ENCODE data around the gene ITSN1.
"Not testable (repeated sequence)": the region's sequence is repeated elsewhere in the genome, so short reads cannot be mapped to it uniquely, and the experiment has no call there.

ITSN1 gene

DNA sequence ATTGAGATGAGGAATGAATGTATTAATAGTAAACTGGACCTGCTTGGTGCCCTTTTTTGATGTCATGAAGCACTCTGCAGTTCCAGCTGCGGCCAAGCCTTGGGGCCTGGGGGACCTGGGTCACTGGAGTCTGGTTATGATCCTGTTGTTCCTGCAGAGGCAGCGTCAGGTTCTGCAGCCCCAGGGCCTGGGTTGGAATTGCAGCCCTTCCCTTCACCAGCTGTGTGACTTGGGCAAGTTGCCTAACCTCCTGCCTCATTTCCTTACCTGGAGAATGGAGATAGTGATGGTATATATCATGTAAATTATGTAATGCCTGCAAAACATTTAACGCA, 282.4 kb downstream of the ITSN1 start:
- Histone ChIP-seq H3K36me3 (ENCODE audit: insufficient read depth, low read length) (no peaks in the 10 kb centered on the region), H3K79me2 (ENCODE audit: control insufficient read depth, insufficient read depth, low read length, unreplicated experiment) (no peaks in the 10 kb centered on the region), H3K4me3 (ENCODE audit: low read depth, low read length) (no peak overlapping the region), H2AFZ (ENCODE audit: low read length, unreplicated experiment) (peak overlapping the region; percentile 17), H3K27me3 (ENCODE audit: insufficient read depth, low read length) (no peaks in the 10 kb centered on the region), H3K27ac (ENCODE audit: low read depth, low read length) (no peak overlapping the region), H3K4me1 (ENCODE audit: control insufficient read depth, insufficient read depth, low read length, unreplicated experiment) (no peaks in the 10 kb centered on the region)

DNA sequence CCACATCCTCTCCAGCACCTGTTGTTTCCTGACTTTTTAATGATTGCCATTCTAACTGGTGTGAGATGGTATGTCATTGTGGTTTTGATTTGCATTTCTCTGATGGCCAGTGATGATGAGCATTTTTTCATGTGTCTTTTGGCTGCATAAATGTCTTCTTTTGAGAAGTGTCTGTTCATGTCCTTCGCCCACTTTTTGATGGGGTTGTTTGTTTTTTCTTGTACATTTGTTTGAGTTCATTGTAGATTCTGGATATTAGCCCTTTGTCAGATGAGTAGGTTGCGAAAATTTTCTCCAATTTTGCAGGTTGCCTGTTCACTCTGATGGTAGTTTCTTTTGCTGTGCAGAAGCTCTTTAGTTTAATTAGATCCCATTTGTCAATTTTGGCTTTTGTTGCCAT, 283.9 kb downstream of the ITSN1 start:
- H3K27me3 ChIP-seq (ENCODE audit: insufficient read depth, low read length); H3K36me3 ChIP-seq (ENCODE audit: insufficient read depth, low read length): not testable (repeated sequence)

DNA sequence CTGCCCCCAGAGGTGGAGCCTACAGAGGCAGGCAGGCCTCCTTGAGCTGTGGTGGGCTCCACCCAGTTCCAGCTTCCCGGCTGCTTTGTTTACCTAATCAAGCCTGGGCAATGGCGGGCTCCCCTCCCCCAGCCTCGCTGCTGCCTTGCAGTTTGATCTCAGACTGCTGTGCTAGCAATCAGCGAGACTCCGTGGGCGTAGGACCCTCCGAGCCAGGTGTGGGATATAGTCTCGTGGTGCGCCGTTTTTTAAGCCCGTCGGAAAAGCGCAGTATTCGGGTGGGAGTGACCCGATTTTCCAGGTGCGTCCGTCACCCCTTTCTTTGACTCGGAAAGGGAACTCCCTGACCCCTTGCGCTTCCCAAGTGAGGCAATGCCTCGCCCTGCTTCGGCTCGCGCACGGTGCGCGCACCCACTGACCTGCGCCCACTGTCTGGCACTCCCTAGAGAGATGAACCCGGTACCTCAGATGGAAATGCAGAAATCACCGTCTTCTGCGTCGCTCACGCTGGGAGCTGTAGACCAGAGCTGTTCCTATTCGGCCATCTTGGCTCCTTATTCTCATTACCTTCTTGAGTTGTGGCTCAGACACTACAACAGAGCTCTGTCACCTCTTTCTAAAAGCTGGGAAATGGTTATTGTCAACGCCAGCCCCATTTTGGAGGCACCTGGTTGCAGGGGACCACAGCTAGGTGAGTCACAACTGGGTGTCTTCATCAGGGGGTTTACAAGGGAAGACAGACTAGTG, 288.9 kb downstream of the ITSN1 start:
- H3K4me3 ChIP-seq (ENCODE audit: low read depth, low read length): peak overlapping the region; percentile 80
- not testable (repeated sequence) for H3K27me3 ChIP-seq (ENCODE audit: insufficient read depth, low read length); H3K4me1 ChIP-seq (ENCODE audit: control insufficient read depth, insufficient read depth, low read length, unreplicated experiment); H3K27ac ChIP-seq (ENCODE audit: low read depth, low read length); H3K79me2 ChIP-seq (ENCODE audit: control insufficient read depth, insufficient read depth, low read length, unreplicated experiment); H3K36me3 ChIP-seq (ENCODE audit: insufficient read depth, low read length)
- H2AFZ ChIP-seq (ENCODE audit: low read length, unreplicated experiment): peak overlapping the region; percentile 91

More for the DNA sequence above, 283.9 kb downstream of the ITSN1 start:
- H2AFZ ChIP-seq (ENCODE audit: low read length, unreplicated experiment); H3K27ac ChIP-seq (ENCODE audit: low read depth, low read length); H3K79me2 ChIP-seq (ENCODE audit: control insufficient read depth, insufficient read depth, low read length, unreplicated experiment); H3K4me1 ChIP-seq (ENCODE audit: control insufficient read depth, insufficient read depth, low read length, unreplicated experiment); H3K4me3 ChIP-seq (ENCODE audit: low read depth, low read length): not testable (repeated sequence)

DNA sequence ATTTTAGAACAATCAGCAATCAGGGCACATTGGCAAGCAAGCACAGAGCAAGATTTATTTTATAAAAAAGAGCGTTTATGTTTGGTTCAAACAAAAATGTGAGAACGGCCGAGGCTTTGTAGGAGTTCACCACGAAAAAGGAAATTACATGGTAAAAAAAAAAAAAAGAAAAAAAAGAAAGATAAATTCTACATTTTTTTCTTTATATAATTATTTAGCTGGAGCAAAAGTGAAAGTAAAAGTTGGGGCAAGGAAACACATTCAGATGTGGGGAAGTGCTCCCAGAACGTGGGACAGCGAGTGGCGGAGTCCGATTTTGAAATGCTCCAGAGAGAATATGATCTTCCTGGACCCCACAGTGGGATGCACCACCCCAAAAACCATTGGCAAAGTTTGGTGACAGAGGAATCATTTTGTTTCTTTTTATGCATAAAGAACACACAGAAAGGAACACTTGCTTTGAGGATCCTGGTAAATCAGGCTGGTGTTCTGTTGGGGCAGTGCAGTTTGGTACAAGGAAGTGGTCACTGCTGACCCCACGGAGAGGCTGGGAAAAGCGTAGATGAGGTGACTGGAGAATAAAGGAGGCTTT, 289.6 kb downstream of the ITSN1 start:
- no peaks in the 10 kb centered on the region for H3K79me2 ChIP-seq (ENCODE audit: control insufficient read depth, insufficient read depth, low read length, unreplicated experiment)
- no peaks in the 10 kb centered on the region for H3K27me3 ChIP-seq (ENCODE audit: insufficient read depth, low read length)
- no peaks in the 10 kb centered on the region for H3K36me3 ChIP-seq (ENCODE audit: insufficient read depth, low read length)
- H2AFZ ChIP-seq (ENCODE audit: low read length, unreplicated experiment): peak overlapping the region; percentile 96
- H3K27ac ChIP-seq (ENCODE audit: low read depth, low read length): no peak overlapping the region
- peaks cover 6% of the 10 kb centered on the region for H3K4me1 ChIP-seq (ENCODE audit: control insufficient read depth, insufficient read depth, low read length, unreplicated experiment)
- H3K4me3 ChIP-seq (ENCODE audit: low read depth, low read length): peak overlapping the region; percentile 80

DNA sequence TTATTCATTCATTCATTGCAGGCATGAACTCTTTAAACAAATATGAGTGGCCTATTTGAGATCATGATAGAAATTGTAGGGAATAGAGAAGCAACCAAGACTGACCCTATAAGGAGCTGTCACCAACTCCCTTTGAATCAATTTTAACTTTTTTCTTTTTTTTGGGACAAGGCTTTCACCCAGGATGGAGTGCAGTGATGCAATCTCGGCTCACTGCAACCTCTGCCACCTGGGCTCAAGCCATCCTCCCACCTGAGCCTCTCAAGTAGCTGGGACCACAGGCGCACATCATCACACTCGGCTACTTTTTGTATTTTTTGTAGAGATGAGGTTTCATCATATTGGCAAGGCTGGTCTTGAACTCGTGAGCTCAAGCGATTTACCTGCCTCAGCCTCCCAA, 290.4 kb downstream of the ITSN1 start:
- Histone ChIP-seq H3K36me3 (ENCODE audit: insufficient read depth, low read length) (no peaks in the 10 kb centered on the region), H3K4me3 (ENCODE audit: low read depth, low read length) (peak overlapping the region; percentile 80; the same call in 1 of the 2 replicates), H3K79me2 (ENCODE audit: control insufficient read depth, insufficient read depth, low read length, unreplicated experiment) (no peaks in the 10 kb centered on the region), H3K27ac (ENCODE audit: low read depth, low read length) (no peak overlapping the region), H3K27me3 (ENCODE audit: insufficient read depth, low read length) (no peaks in the 10 kb centered on the region), H3K4me1 (ENCODE audit: control insufficient read depth, insufficient read depth, low read length, unreplicated experiment) (peaks cover 6% of the 10 kb centered on the region), H2AFZ (ENCODE audit: low read length, unreplicated experiment) (peak overlapping the region; percentile 96)

DNA sequence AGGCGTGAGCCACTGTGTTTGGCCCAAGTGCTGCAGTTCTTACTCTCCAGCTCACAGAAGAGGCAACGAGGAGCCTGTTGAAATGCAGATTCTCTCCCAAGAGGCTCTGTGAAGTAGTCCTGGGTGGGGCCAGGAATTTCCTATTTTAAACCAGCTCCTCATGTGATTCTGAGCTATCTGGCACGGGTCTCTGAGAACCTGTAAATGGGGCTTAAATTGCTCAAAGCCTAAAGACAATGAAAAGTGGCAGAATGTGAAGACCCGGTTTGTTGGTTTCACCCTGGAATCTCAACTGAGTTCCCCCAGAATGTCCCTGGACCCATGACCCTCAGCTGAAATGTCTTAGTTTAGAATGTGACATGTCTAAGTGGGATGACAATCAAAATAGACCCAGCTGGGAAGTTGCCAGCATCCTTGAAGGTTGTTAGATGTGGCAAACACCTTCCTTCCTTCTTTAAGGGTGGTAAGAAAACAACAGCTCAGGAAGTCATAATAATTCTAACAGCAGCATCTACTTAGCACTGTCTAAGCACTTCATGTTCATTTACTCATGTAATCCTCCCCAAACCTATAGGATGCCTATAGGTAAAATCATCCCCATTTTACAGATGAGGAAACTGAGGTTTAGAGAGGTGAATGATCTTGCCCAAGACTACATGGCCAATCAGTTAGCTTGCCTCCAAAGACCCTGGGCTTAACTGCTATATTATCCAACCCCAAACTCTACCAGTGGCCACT, 294.2 kb downstream of the ITSN1 start:
- H3K27me3 ChIP-seq (ENCODE audit: insufficient read depth, low read length): no peaks in the 10 kb centered on the region
- H3K36me3 ChIP-seq (ENCODE audit: insufficient read depth, low read length): no peaks in the 10 kb centered on the region
- H3K27ac ChIP-seq (ENCODE audit: low read depth, low read length): no peak overlapping the region
- H2AFZ ChIP-seq (ENCODE audit: low read length, unreplicated experiment): no peak overlapping the region
- no peak overlapping the region for H3K4me3 ChIP-seq (ENCODE audit: low read depth, low read length)
- H3K4me1 ChIP-seq (ENCODE audit: control insufficient read depth, insufficient read depth, low read length, unreplicated experiment): peaks cover 6% of the 10 kb centered on the region
- H3K79me2 ChIP-seq (ENCODE audit: control insufficient read depth, insufficient read depth, low read length, unreplicated experiment): no peaks in the 10 kb centered on the region

DNA sequence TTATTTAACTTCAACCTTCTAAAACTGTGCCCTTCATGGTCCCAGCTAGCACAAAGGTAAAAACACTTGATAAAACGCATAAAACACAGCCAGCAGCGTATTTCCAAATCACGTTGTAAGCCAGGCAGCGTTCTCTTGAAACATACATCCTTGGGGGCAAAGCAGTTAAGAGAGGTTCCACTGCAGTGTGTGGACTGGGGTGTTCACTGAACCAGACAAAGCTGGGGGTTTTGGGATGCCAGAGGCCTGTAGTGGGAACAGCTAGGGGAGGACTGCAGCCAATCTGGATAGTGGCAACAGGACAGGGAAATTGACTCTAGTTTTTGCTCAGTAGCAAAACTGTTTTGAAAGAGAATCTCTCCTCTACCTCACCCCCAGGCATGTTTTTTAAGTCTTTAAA, 294.8 kb downstream of the ITSN1 start:
- no peak overlapping the region for H3K4me3 ChIP-seq (ENCODE audit: low read depth, low read length)
- H3K79me2 ChIP-seq (ENCODE audit: control insufficient read depth, insufficient read depth, low read length, unreplicated experiment): no peaks in the 10 kb centered on the region
- no peaks in the 10 kb centered on the region for H3K36me3 ChIP-seq (ENCODE audit: insufficient read depth, low read length)
- no peak overlapping the region for H3K27ac ChIP-seq (ENCODE audit: low read depth, low read length)
- H2AFZ ChIP-seq (ENCODE audit: low read length, unreplicated experiment): no peak overlapping the region
- H3K4me1 ChIP-seq (ENCODE audit: control insufficient read depth, insufficient read depth, low read length, unreplicated experiment): peaks cover 5% of the 10 kb centered on the region
- H3K27me3 ChIP-seq (ENCODE audit: insufficient read depth, low read length): no peaks in the 10 kb centered on the region

DNA sequence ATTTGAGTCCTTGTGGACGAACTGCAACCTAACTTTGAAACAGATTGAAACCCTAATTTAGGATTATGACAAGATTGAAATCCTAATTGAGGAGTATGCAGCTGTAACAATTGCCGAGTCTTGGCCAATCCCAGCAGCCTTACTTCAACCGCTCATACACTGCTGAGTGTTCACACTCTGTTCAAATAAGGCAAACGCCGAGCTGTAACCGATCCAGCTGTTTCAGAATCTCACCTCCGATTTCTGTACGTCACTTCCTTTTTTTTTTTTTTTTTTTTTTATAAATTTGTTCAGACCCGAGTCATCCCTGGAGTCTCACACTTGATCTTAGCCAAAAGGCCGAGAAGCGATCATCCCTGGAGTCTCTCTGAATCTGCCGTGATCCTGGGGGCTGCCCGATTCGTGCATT, 295.6 kb downstream of the ITSN1 start:
- H3K79me2 ChIP-seq (ENCODE audit: control insufficient read depth, insufficient read depth, low read length, unreplicated experiment): no peaks in the 10 kb centered on the region

DNA sequence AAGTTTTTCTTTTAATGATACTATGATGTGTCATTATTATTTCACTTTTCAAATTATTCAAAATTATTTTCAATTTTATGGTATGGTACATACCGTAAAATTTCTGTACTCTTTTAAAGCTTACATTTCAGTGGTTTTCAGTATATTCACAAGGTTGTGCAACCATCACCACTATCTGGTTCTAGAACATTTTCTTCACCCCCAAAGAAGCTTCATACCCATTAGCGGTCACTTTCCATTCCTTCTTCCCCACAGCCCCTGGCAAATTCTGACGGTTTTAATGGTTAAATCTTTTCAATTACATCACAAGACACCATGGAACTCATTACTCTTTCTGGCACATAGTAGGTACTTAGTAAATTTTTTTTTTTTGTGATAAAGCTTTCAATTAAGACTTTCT, 296.1 kb downstream of the ITSN1 start:
- no peak overlapping the region for H3K4me3 ChIP-seq (ENCODE audit: low read depth, low read length)
- H3K36me3 ChIP-seq (ENCODE audit: insufficient read depth, low read length): no peaks in the 10 kb centered on the region
- H3K27me3 ChIP-seq (ENCODE audit: insufficient read depth, low read length): no peaks in the 10 kb centered on the region
- H3K4me1 ChIP-seq (ENCODE audit: control insufficient read depth, insufficient read depth, low read length, unreplicated experiment): no peaks in the 10 kb centered on the region
- no peak overlapping the region for H3K27ac ChIP-seq (ENCODE audit: low read depth, low read length)
- H3K79me2 ChIP-seq (ENCODE audit: control insufficient read depth, insufficient read depth, low read length, unreplicated experiment): no peaks in the 10 kb centered on the region
- H2AFZ ChIP-seq (ENCODE audit: low read length, unreplicated experiment): no peak overlapping the region

More for the DNA sequence above, 295.6 kb downstream of the ITSN1 start:
- H3K4me1 ChIP-seq (ENCODE audit: control insufficient read depth, insufficient read depth, low read length, unreplicated experiment): no peaks in the 10 kb centered on the region
- H2AFZ ChIP-seq (ENCODE audit: low read length, unreplicated experiment): no peak overlapping the region
- H3K4me3 ChIP-seq (ENCODE audit: low read depth, low read length): no peak overlapping the region
- H3K36me3 ChIP-seq (ENCODE audit: insufficient read depth, low read length): no peaks in the 10 kb centered on the region
- H3K27me3 ChIP-seq (ENCODE audit: insufficient read depth, low read length): no peaks in the 10 kb centered on the region
- no peak overlapping the region for H3K27ac ChIP-seq (ENCODE audit: low read depth, low read length)

DNA sequence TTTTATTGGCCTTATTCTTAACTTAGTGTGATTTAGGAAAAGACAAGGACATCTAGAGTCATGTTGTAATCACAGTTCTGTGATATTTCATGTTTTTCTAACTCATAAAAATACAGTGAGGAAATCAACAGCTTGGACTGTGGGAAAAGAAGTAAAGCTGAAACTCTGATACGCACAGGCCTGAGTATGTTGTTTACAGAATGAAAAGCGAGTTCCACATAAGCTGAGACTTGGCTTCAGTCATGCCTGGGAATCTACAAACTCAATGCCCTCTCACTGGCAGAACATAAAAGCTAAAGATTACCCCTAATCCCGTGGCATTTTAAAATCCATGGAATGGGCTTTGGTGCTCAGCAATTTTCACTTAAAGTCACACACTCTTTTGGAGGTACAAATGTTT, 296.9 kb downstream of the ITSN1 start:
- Histone ChIP-seq H3K79me2 (ENCODE audit: control insufficient read depth, insufficient read depth, low read length, unreplicated experiment) (no peaks in the 10 kb centered on the region), H3K36me3 (ENCODE audit: insufficient read depth, low read length) (no peaks in the 10 kb centered on the region), H3K27ac (ENCODE audit: low read depth, low read length) (no peak overlapping the region), H2AFZ (ENCODE audit: low read length, unreplicated experiment) (no peak overlapping the region), H3K27me3 (ENCODE audit: insufficient read depth, low read length) (no peaks in the 10 kb centered on the region), H3K4me1 (ENCODE audit: control insufficient read depth, insufficient read depth, low read length, unreplicated experiment) (no peaks in the 10 kb centered on the region), H3K4me3 (ENCODE audit: low read depth, low read length) (no peak overlapping the region)
